Mucosa of gallbladder (tissue), 1 donor: Measurements from ENCODE around the gene EMILIN3. TPM values are rescaled to one million over a fixed set of nuclear protein-coding genes. Genes with fewer than 3 reads are reported as not detected.
A peak's percentile ranks its signal among the peaks of the same experiment; 100 is the strongest.
"Not testable (repeated sequence)": the region's sequence is repeated elsewhere in the genome, so short reads cannot be mapped to it uniquely, and the experiment has no call there.

Source experiments
- DNase-seq: peaks from one replicate; pipeline ENCODE4 v3.0.0-alpha.2; 2020; ENCODE audit warnings: low spot score
- total RNA-seq: library from RNA; stranded (reverse); gene quantifications from one replicate; pipeline ENCODE4 v1.2.1, GENCODE V29; 2021
- donor health status: DM: no; HTN: no; CAD: no.

Gene EMILIN3
- total RNA-seq, 1 donor from 2014 or later = 0.63 TPM

GRCh38 chr20:41318271-41318649, 48.4 kb downstream of the EMILIN3 start:
- DNase-seq = peak; percentile 21

- peak; percentile 97 for DNase-seq
Measured at GRCh38 chr20:41317546-41318270, 48.9 kb downstream of the EMILIN3 start, which contains the start of gene ZHX3. Gene ZHX3 (minus strand): TSS chr20:41317731. CDS start chr20:41204916, 112,815 bp downstream.

- DNase-seq = peak; percentile 68
Measured at GRCh38 chr20:41316602-41317545, 49.7 kb downstream of the EMILIN3 start.

GRCh38 chr20:41316051-41316450, 50.6 kb downstream of the EMILIN3 start:
- no peak for DNase-seq

GRCh38 chr20:41314386-41314785, 52.2 kb downstream of the EMILIN3 start:
- DNase-seq = no peak

- DNase-seq = not testable (repeated sequence)
Measured at GRCh38 chr20:41312009-41312408, 54.6 kb downstream of the EMILIN3 start.

Other genes starting within 250 kb of the EMILIN3 start
- 138 TPM for gene PLCG1, start 229.3 kb downstream of the EMILIN3 start, total RNA-seq
- gene ZHX3, start 49.1 kb downstream of the EMILIN3 start, total RNA-seq = 47.3 TPM
- 41.8 TPM for gene LPIN3, start 26.0 kb downstream of the EMILIN3 start, total RNA-seq